Measurements from ENCODE around the gene KRT77.

DNA sequence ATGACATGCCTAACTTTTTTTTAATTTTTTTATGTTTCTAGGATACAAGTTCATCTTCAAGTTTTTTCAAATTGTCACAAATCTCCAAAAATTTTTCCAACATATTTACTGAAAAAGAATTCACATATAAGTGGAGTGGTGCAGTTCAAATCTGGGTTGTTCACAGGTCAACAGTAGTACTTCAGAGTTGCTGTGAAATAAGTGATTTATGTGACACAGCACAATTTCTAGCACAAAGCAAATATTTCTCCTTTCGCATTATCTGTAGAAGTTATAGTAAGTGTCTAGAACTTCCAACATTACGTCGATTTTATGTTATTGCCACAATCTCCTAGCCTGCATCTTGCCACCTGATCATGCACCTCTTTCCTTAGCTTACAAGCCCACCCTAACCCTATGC is 41.7 kb downstream of the KRT77 start:
- TF ChIP-seq SIN3A (IDR thresholded peaks at IDR 0.05; ENCODE audit: borderline replicate concordance, insufficient read depth, low read length), result no peak
- no peak for TF ChIP-seq REST (IDR thresholded peaks at IDR 0.05; ENCODE audit: insufficient read depth in 1 of 2, low read depth in 2 of 2, low read length in 2 of 2)
- TF ChIP-seq POLR2AphosphoS5 (IDR thresholded peaks at IDR 0.05; ENCODE audit: low read depth, low read length), result no peak
- no peak for TF ChIP-seq TAF1 (IDR thresholded peaks at IDR 0.05; ENCODE audit: borderline replicate concordance, insufficient read depth, low read length)
- TF ChIP-seq FOXP2 (optimal IDR thresholded peaks at IDR 0.05; ENCODE audit: borderline replicate concordance, extremely low read depth, extremely low read length, insufficient read depth), result no peak
